Right lobe of liver (tissue), 6 donors: ENCODE measurements around the gene SPRY2. TPM values are rescaled to one million over a fixed set of nuclear protein-coding genes. Genes with fewer than 3 reads are reported as not detected.

Experiments used
- ATAC-seq, 4 donors: fragments of 200-7000 bp; cut with Tn5 transposase; one replicate each; pipeline ENCODE4 v1.9.1; 2020; ENCODE audit warnings: mild to moderate bottlenecking in 4 of 4, moderate library complexity in 4 of 4
- DNase-seq, 3 donors: peaks; one replicate each; pipeline ENCODE4 v3.0.0-alpha.2; 2020
- H3K27ac ChIP-seq, 3 donors: fragments of 200-600 bp; one replicate each; pipeline ENCODE4 v1.8.0; 2022
- H3K27me3 ChIP-seq, 2 donors: fragments of 200-600 bp; one replicate each; pipeline ENCODE4 v1.8.0; 2022
- H3K36me3 ChIP-seq, 4 donors: fragments of 200-600 bp; sonication (generic) in 1 of 4; one replicate each; pipeline versions ENCODE4 v1.5.1 to v1.8.0; 2017 to 2022; ENCODE audit warnings: control low read depth in 1 of 4
- H3K4me1 ChIP-seq, 4 donors: fragments of 200-600 bp; sonication (generic) in 1 of 4; one replicate each; pipeline versions ENCODE4 v1.5.1 to v1.8.0; 2017 to 2022; ENCODE audit warnings: control low read depth in 1 of 4
- H3K4me3 ChIP-seq, 3 donors: fragments of 200-600 bp; one replicate each; pipeline ENCODE4 v1.8.0; 2022
- H3K9me3 ChIP-seq, 4 donors: fragments of 200-600 bp; sonication (generic) in 1 of 4; one replicate each; pipeline versions ENCODE4 v1.5.1 to v1.8.0; 2017 to 2022; ENCODE audit warnings: control low read depth in 1 of 4
- POLR2A ChIP-seq: fragments of 450-650 bp; IDR thresholded peaks from one replicate; pipeline ENCODE4 v1.6.1; 2017; ENCODE audit warnings: antibody characterized with exemption, mild to moderate bottlenecking
- WGBS: methylation state at CpG from one replicate; pipeline ENCODE4 v1.1.6; 2018; ENCODE audit warnings: low coverage, low lambda C conversion rate; ENCODE audit not compliant: insufficient coverage; ENCODE audit errors: missing lambda C conversion rate; 5-methylcytosine and 5-hydroxymethylcytosine counted together
- intact Hi-C, 2 donors: fragments of 100-400 bp; cut with DNase I; formaldehyde crosslinking; loops; one replicate each; pipeline versions ENCODE4 v1.11.2 to v1.14.1; 2022
- total RNA-seq, 6 experiments: library from RNA; depleted of rRNA in 2 of 6; stranded (reverse); fragments of >200 nt in 2 of 6; fragmentation: NEBNext Ultra II Directional in 3 of 6; extraction: Animal tissue kit (Norgen Biotek cat#: 25700) in 3 of 6; gene quantifications; one replicate each; pipeline versions ENCODE4 v1.1.0 to v1.2.4, GENCODE V29; 2016 to 2023
- TF ChIP-seq, protein P1 (sequence below), 4 donors: fragments of 200-600 bp in 3 of 4; fragments of 450-650 bp in 1 of 4; IDR thresholded peaks; one replicate each; pipeline versions ENCODE4 v1.5.1 to v1.8.0; 2016 to 2022; ENCODE audit warnings: antibody characterized with exemption in 4 of 4, mild to moderate bottlenecking in 2 of 4
- donor health status: DM: no; HTN: yes; CAD: no.
- donor health status: DM: no; HTN: no; CAD: no.
- donor health status: DM: no; HTN: no; CAD: no.
- donor health status: DM: no; HTN: yes; CAD: no.
- donor health status: DM: no; HTN: yes; CAD: no.

The SPRY2 gene
- total RNA-seq, 6 experiments from 2014 or later, result 9.4 to 14.7 (median 10.5) TPM

DNA sequence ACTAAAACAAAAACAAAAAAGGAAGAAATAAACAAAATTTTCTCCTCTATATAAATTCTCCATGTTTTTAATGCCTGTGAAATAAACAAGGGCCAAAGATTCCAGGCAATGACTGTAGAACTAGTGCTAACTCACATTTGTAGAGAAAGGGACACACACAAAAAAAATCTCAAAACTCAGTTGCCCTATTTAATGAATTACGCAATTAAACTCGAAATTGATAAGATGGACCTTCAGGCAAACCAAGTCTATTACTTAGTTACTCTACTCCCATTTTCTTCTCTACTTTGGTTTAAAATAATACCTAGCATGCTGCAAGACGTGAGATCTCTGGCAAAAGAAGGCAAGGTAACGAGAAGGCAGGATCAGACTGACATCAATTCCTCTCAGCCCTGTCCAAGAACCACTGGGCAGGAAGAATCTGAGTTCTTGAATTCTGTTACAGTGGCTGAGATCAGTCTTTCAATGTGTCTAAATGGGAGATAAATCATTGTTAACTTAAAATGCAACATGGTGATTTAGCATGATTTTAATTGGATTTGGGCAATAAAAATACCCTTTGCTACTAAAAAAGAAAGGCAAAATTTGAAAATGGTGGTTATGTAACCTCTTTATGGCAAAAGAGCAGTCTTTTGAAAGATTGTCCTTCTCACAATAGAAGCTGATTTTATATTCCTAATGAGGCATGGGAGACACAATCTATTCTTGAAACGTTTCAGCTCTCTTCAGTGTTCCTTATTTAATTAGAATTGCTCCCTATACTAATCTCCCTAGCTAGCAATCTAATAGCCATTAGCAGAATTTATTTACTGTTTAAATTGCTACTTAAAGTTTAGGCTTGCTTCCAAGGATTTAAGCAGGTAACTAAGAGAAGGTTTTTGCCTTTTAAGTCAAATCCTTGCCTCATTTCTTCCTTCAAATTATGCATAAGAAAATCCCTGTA, 25.9 kb downstream of the SPRY2 start:
- H3K27ac ChIP-seq, result no peak overlapping the region
- intact Hi-C loops, result no loop called here
- no peak overlapping the region for H3K4me3 ChIP-seq
- H3K9me3 ChIP-seq, result no peaks in the 10 kb centered on the region
- H3K4me1 ChIP-seq, result peaks cover 0 to 15% (median 0%) of the 10 kb centered on the region in 4 donors
- WGBS, result 65% methylated on average over 5 of the region's 5 CpGs
- DNase-seq (no peak), ATAC-seq (no peak)
- H3K27me3 ChIP-seq, result no peaks in the 10 kb centered on the region
- TF ChIP-seq, protein P1, sequence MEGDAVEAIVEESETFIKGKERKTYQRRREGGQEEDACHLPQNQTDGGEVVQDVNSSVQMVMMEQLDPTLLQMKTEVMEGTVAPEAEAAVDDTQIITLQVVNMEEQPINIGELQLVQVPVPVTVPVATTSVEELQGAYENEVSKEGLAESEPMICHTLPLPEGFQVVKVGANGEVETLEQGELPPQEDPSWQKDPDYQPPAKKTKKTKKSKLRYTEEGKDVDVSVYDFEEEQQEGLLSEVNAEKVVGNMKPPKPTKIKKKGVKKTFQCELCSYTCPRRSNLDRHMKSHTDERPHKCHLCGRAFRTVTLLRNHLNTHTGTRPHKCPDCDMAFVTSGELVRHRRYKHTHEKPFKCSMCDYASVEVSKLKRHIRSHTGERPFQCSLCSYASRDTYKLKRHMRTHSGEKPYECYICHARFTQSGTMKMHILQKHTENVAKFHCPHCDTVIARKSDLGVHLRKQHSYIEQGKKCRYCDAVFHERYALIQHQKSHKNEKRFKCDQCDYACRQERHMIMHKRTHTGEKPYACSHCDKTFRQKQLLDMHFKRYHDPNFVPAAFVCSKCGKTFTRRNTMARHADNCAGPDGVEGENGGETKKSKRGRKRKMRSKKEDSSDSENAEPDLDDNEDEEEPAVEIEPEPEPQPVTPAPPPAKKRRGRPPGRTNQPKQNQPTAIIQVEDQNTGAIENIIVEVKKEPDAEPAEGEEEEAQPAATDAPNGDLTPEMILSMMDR (IDR thresholded peaks at IDR 0.05), result no peak
- TF ChIP-seq POLR2A, result no peak
- no peaks in the 10 kb centered on the region for H3K36me3 ChIP-seq

DNA sequence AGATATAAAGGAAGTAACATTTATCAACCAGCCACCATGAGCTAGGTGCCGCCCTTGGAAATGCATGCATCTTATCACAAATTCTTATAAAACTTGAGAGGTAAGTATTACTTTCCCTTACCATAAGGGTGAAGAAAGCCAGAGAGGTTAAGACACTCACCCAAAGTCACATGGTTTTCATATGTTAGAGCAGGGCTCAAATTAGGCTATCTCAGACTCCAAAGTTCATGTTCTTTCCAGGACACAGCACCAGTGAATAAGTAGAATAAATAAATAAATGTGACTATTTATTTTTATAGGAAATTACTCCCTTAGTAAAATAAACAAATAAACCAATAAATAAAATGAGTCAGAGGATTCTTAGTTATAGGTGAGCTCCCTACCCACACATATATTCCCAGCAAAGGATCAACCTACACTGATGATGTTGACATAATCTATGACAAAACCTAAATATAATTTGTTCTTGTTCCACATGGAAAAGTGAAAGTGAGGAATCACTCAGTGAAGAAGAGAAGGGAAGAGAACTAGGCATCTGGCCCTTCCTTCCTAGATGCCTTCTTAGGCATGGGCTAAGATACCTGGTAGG, 27.2 kb downstream of the SPRY2 start:
- H3K27me3 ChIP-seq, result no peaks in the 10 kb centered on the region
- 100% methylated on average over 1 of the region's 1 CpG for WGBS

DNA sequence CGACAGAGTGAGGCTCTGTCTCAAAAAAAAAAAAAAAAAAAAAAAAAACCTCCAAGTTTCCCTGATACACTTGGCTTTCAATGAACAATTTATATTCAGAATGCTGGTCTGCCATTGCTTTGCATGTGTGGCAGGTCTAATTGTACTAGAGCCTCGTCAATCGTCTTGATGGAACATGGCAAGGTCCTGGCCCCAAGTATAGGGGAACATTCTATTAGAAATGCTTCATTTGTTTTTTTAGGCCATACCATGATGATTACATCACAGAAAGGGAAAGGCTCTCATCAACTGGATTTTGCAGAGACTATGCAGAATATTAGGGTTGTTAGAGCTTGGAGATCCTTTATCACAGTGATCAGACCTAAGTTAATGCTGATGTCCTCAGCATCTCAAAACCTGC, 28.0 kb downstream of the SPRY2 start:
- ATAC-seq, result no peak
- no peak overlapping the region for H3K27ac ChIP-seq
- H3K4me1 ChIP-seq, result peaks cover 0 to 15% (median 0%) of the 10 kb centered on the region in 4 donors
- DNase-seq, result no peak
- no peaks in the 10 kb centered on the region for H3K27me3 ChIP-seq
- 91% methylated on average over 3 of the region's 3 CpGs for WGBS
- no peaks in the 10 kb centered on the region for H3K9me3 ChIP-seq
- TF ChIP-seq, protein P1 (IDR thresholded peaks at IDR 0.05), result no peak
- no peak for TF ChIP-seq POLR2A
- intact Hi-C loops, result no loop called here
- no peak overlapping the region for H3K4me3 ChIP-seq
- no peaks in the 10 kb centered on the region for H3K36me3 ChIP-seq

More for the DNA sequence above, 27.2 kb downstream of the SPRY2 start:
- intact Hi-C loops, result no loop called here
- no peaks in the 10 kb centered on the region for H3K36me3 ChIP-seq
- no peaks in the 10 kb centered on the region for H3K9me3 ChIP-seq
- TF ChIP-seq, protein P1 (IDR thresholded peaks at IDR 0.05), result no peak
- no peak for TF ChIP-seq POLR2A
- H3K4me3 ChIP-seq, result no peak overlapping the region
- H3K4me1 ChIP-seq, result peaks cover 0 to 15% (median 0%) of the 10 kb centered on the region in 4 donors
- DNase-seq (no peak), ATAC-seq (peak; percentile 49 to 91 (median 56))
- no peak overlapping the region for H3K27ac ChIP-seq

DNA sequence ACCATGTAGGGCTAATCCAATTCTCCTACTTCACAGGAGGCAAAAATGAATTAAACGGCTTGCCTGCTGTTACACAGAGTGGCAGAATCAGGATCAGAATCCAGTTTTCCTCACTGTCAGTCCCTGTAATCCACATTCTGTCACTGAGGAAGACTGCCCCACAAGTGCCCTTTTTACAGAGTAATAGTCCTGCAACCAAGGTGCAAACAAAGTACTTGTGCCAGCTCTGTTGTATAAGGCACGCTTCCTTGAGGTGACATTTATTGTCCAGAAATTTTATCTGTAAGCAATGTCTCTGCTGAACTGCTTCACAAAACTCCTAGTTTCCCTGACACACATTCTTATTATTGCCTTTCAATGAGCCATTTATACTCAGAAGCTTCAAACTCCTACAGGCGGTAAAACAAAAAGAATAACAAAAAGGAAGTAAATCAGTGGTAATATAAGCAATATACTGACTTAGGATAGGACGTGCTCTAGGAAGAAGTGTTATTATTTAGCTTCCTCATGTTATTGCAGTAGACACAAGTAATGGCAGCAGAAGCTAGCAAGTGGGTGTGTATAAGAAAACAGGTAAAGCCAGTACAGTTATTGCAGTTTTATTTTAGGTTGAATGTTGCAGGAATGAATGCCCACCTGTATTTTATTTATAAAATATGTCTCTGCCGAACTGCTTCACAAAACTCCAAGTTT, 28.8 kb downstream of the SPRY2 start:
- no peaks in the 10 kb centered on the region for H3K27me3 ChIP-seq
- H3K4me3 ChIP-seq, result no peak overlapping the region
- peaks cover 0 to 15% (median 0%) of the 10 kb centered on the region in 4 donors for H3K4me1 ChIP-seq
- no peaks in the 10 kb centered on the region for H3K36me3 ChIP-seq
- H3K27ac ChIP-seq, result no peak overlapping the region
- H3K9me3 ChIP-seq, result no peaks in the 10 kb centered on the region
- no peak for DNase-seq
- ATAC-seq, result no peak
- WGBS, result 82% methylated on average over 5 of the region's 5 CpGs
- TF ChIP-seq POLR2A, result no peak
- TF ChIP-seq, protein P1 (IDR thresholded peaks at IDR 0.05), result no peak
- intact Hi-C loops, result no loop called here
